Nephron (organoid): ENCODE results near the gene PDZD2.

Experiments
- H3K27ac Mint-ChIP-seq, 3 experiments: 2 replicates each; pipeline ENCODE4 v1.8.0; 2020; ENCODE audit warnings: mixed read lengths in 3 of 3, mild to moderate bottlenecking in 2 of 3, moderate library complexity in 1 of 3
- H3K27me3 Mint-ChIP-seq: 2 replicates; pipeline ENCODE4 v1.8.0; 2021; ENCODE audit warnings: low read depth, mild to moderate bottlenecking, moderate library complexity, mixed read lengths
- H3K36me3 Mint-ChIP-seq: 2 replicates; pipeline ENCODE4 v1.8.0; 2020; ENCODE audit warnings: low read depth, mixed read lengths
- H3K4me1 Mint-ChIP-seq: 2 replicates; pipeline ENCODE4 v1.8.0; 2020; ENCODE audit warnings: mixed read lengths
- H3K4me3 Mint-ChIP-seq, 3 experiments: 2 replicates each; pipeline ENCODE4 v1.8.0; 2020; ENCODE audit warnings: mild to moderate bottlenecking in 3 of 3, mixed read lengths in 3 of 3, moderate library complexity in 2 of 3
- H3K9me3 Mint-ChIP-seq: 2 replicates; pipeline ENCODE4 v1.8.0; 2020; ENCODE audit warnings: mixed read lengths
- TF ChIP-seq, protein P1 (sequence below), 3 experiments: fragments of 200-600 bp; sonication (generic); IDR thresholded peaks; one replicate each; pipeline ENCODE4 v1.5.0; 2021; ENCODE audit warnings: antibody characterized with exemption in 3 of 3; ENCODE audit not compliant: unreplicated experiment in 3 of 3

The PDZD2 gene

DNA sequence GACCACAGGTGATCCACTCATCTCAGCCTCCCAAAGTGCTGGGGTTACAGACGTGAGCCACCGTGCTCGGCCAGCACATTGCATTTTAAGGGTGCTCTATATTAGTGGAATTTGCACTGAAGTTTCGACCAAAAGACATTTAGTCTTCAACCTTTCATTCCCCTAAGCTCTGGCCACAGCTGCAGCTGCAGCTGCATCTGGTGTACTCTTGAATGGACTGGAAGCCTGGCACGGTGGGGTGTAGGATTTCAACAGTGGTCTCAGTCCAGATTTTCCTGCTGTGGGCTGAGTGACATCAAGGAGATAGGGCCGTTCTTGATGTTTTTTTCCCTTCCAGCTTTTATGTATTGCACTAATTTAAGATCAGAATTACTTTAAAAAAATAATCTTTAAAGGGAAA lies 255.2 kb downstream of the PDZD2 start:
- Mint-ChIP-seq H3K4me1 (peaks cover 44% of the 10 kb centered on the region), H3K36me3 (no peaks in the 10 kb centered on the region), H3K9me3 (no peaks in the 10 kb centered on the region), H3K27me3 (peaks cover 4% of the 10 kb centered on the region), H3K27ac (peak overlapping the region in 2 of 3 experiments; percentile 48 to 74), H3K4me3 (no peak overlapping the region)
- TF ChIP-seq, protein P1, sequence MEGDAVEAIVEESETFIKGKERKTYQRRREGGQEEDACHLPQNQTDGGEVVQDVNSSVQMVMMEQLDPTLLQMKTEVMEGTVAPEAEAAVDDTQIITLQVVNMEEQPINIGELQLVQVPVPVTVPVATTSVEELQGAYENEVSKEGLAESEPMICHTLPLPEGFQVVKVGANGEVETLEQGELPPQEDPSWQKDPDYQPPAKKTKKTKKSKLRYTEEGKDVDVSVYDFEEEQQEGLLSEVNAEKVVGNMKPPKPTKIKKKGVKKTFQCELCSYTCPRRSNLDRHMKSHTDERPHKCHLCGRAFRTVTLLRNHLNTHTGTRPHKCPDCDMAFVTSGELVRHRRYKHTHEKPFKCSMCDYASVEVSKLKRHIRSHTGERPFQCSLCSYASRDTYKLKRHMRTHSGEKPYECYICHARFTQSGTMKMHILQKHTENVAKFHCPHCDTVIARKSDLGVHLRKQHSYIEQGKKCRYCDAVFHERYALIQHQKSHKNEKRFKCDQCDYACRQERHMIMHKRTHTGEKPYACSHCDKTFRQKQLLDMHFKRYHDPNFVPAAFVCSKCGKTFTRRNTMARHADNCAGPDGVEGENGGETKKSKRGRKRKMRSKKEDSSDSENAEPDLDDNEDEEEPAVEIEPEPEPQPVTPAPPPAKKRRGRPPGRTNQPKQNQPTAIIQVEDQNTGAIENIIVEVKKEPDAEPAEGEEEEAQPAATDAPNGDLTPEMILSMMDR (IDR thresholded peaks at IDR 0.05; ENCODE audit: unreplicated experiment in 3 of 3): no peak

DNA sequence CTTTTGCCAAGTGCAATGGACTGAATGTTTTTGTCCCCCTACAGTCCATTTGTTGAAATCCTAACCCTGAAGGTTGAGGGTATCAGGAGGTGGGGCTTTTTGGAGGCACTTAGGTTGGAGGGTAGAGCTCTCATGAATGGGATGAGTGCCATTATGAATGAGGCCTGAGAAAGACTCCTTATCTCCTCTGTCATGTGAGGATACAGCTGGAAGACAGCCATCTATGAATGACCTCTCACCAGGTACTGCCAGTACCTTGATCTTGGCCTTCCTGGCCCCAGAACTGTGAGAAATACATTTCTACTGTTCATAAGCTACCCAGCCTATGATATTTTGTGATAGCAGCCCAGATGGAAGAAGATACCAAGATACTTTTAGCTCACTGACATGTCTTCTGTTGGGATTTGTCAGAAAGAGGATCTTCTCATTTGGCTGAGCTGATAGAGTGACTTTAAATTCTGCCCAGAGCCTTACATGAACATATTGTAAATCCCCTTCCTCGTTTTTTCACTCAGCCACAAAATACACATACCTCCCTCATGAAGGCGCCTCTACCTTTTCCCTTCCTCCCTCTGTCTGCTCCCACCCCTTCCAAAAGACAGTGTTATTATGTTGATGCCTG lies 256.4 kb downstream of the PDZD2 start:
- peaks cover 5% of the 10 kb centered on the region for H3K9me3 Mint-ChIP-seq
- TF ChIP-seq, protein P1 (IDR thresholded peaks at IDR 0.05; ENCODE audit: unreplicated experiment in 3 of 3): no peak

DNA sequence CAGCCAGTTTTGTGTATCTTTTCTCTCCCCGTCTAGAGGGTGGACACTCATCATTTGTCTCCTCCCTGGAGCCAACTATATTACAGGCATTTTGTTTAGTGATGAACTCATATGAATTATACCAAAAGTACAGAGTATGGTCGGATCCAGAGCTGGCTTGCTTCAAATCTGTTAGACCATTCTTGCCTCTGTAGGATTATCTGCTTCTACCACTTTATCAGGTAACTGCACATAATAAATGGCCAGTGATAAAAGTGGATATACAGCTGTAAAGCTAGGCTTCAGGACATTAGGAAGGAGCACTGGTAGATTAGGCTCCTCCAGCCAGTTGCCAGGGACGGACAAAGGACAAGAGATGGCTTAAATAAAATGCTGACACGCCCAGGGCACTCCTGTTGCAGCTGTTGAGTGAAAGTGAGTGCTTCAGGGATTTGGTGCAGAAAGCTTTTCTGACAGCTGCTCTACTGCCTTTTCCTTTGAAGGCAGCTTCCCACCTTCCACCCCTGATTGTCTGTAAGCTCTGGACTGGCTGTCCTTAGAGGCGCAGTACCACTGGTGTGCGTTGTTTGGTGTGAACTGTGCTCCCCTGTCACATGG lies 259.2 kb downstream of the PDZD2 start:
- peaks cover 25% of the 10 kb centered on the region for H3K4me1 Mint-ChIP-seq
- no peak overlapping the region for H3K4me3 Mint-ChIP-seq
- TF ChIP-seq, protein P1 (IDR thresholded peaks at IDR 0.05; ENCODE audit: unreplicated experiment in 3 of 3): no peak
- H3K27ac Mint-ChIP-seq: peak overlapping the region in 1 of 3 experiments; percentile 18
- peaks cover 10% of the 10 kb centered on the region for H3K27me3 Mint-ChIP-seq
- peaks cover 15% of the 10 kb centered on the region for H3K9me3 Mint-ChIP-seq
- peaks cover 7% of the 10 kb centered on the region for H3K36me3 Mint-ChIP-seq

More for the DNA sequence above, 256.4 kb downstream of the PDZD2 start:
- peaks cover 9% of the 10 kb centered on the region for H3K27me3 Mint-ChIP-seq
- H3K4me1 Mint-ChIP-seq: peaks cover 36% of the 10 kb centered on the region
- no peaks in the 10 kb centered on the region for H3K36me3 Mint-ChIP-seq
- no peak overlapping the region for H3K4me3 Mint-ChIP-seq
- no peak overlapping the region for H3K27ac Mint-ChIP-seq

DNA sequence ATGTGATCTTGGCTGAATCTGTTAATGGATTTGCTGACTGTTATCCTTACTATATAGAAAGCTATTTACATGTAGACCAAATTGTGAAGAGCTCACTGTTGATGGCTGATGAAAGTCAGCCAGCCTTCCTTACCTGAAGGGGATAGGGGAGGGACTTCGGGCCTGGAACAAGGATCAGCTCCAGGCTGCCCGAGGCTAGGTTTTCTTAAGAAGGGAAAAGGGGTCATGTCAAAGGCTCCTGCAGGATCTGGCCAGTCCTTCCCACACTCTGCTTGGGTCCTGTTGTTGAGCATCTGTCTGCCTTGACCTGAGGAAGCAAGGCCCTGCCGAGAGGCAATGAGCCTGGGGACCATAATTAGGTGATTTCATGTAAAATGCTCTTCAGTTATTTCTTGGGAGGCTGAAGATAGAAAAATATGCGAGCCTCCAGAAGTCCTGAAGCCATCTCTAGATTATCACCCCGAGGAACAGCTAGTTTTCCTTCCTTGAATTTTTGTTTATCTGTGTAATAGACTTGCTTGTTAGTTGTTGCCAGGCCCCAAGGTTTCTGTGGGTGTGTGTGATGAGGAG lies 261.4 kb downstream of the PDZD2 start:
- Mint-ChIP-seq H3K4me3 (no peak overlapping the region), H3K4me1 (peaks cover 14% of the 10 kb centered on the region), H3K36me3 (peaks cover 7% of the 10 kb centered on the region), H3K27me3 (peaks cover 10% of the 10 kb centered on the region), H3K9me3 (peaks cover 15% of the 10 kb centered on the region), H3K27ac (no peak overlapping the region)
- TF ChIP-seq, protein P1 (IDR thresholded peaks at IDR 0.05; ENCODE audit: unreplicated experiment in 3 of 3): no peak

DNA sequence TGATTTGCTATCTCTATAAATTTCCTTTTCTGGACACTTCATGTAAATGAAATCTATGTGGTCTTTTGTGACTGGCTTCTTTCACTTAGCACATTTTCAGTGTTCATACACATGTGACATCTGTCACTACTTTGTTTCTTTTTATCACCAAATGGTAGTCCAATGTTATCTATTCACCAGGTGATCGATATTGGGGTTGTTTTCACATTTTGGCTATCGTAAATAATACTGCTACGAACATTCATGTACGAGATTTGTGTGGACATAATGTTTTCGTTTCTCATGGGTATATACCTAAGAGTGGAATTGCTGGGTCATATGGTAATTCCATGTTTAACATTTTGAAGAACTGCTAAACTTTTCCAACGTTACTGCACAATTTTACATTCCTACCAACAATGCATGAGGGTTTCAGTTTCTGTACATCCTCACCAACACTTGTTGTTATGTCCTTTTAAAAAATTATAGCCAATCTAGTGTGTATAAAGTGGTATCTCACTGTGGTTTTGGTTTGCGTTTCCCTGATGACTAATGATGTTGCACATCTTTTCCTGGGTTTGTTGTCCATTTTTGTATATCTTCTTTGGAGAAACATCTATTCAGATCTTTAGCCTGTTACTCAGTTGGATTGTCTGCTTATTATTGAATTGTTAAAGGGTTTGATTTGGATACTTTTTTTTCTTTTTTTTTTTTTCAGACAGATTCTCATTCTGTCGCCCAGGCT lies 263.0 kb downstream of the PDZD2 start:
- H3K9me3 Mint-ChIP-seq: peaks cover 15% of the 10 kb centered on the region
- TF ChIP-seq, protein P1 (IDR thresholded peaks at IDR 0.05; ENCODE audit: unreplicated experiment in 3 of 3): no peak
- peaks cover 10% of the 10 kb centered on the region for H3K27me3 Mint-ChIP-seq

More for the DNA sequence above, 263.0 kb downstream of the PDZD2 start:
- Mint-ChIP-seq H3K36me3 (peaks cover 7% of the 10 kb centered on the region), H3K4me3 (no peak overlapping the region), H3K4me1 (peaks cover 9% of the 10 kb centered on the region), H3K27ac (no peak overlapping the region)
